ENCODE results near the gene XYLT1. TPM values are rescaled to one million over a fixed set of nuclear protein-coding genes. Genes with fewer than 3 reads are reported as not detected.

XYLT1 gene
- total RNA-seq, 1 experiment from 2014 or later, result not detected

GRCh38 chr16:17294856-17295255 is 175.9 kb downstream of the XYLT1 start:
- Histone ChIP-seq H3K27me3 (ENCODE audit: low read length) (no peaks in the 10 kb centered on the region), H2AFZ (ENCODE audit: low read length) (no peak overlapping the region), H3K36me3 (ENCODE audit: low read depth, low read length) (no peaks in the 10 kb centered on the region), H3K4me1 (ENCODE audit: insufficient read depth, low read length) (no peaks in the 10 kb centered on the region), H3K9me3 (ENCODE audit: low read length) (no peaks in the 10 kb centered on the region), H3K79me2 (ENCODE audit: low read length) (no peaks in the 10 kb centered on the region), H3K4me3 (ENCODE audit: low read length) (no peak overlapping the region), H3K9ac (ENCODE audit: low read length) (no peak overlapping the region), H3K9me2 (replicated peaks; ENCODE audit: low read length) (no peaks in the 10 kb centered on the region), H3K27ac (ENCODE audit: low read length) (no peak overlapping the region), H3F3A (ENCODE audit: low read length, unreplicated experiment) (no peaks in the 10 kb centered on the region), H3K4me2 (ENCODE audit: low read length) (no peak overlapping the region), H4K20me1 (ENCODE audit: low read length) (no peaks in the 10 kb centered on the region)
- intact Hi-C loops (cut with micrococcal nuclease), result no loop called here
- CTCF ChIA-PET, result no interaction called here
- no TSS peak for BruUV-seq (replicated peaks)
- ATAC-seq, result no peak
- no peak for TF ChIP-seq EZH2 (IDR thresholded peaks at IDR 0.05; ENCODE audit: low read length, unreplicated experiment)
- TF ChIP-seq EZH2phosphoT487 (IDR thresholded peaks at IDR 0.05; ENCODE audit: borderline replicate concordance, low read length), result no peak
- no peak for TF ChIP-seq CTCF (conservative IDR thresholded peaks at IDR 0.05; ENCODE audit: low read depth, low read length)
- no peak for DNase-seq
- POLR2A ChIA-PET (ENCODE audit: unreplicated experiment), result no interaction called here

GRCh38 chr16:17293813-17294558 is 176.8 kb downstream of the XYLT1 start:
- Histone ChIP-seq H3K9me3 (ENCODE audit: low read length) (no peaks in the 10 kb centered on the region), H4K20me1 (ENCODE audit: low read length) (no peaks in the 10 kb centered on the region), H3K27ac (ENCODE audit: low read length) (no peak overlapping the region), H3K4me1 (ENCODE audit: insufficient read depth, low read length) (no peaks in the 10 kb centered on the region), H3F3A (ENCODE audit: low read length, unreplicated experiment) (no peaks in the 10 kb centered on the region), H3K9ac (ENCODE audit: low read length) (no peak overlapping the region), H3K79me2 (ENCODE audit: low read length) (no peaks in the 10 kb centered on the region), H3K4me2 (ENCODE audit: low read length) (no peak overlapping the region), H3K9me2 (replicated peaks; ENCODE audit: low read length) (no peaks in the 10 kb centered on the region), H2AFZ (ENCODE audit: low read length) (no peak overlapping the region), H3K4me3 (ENCODE audit: low read length) (no peak overlapping the region), H3K36me3 (ENCODE audit: low read depth, low read length) (no peaks in the 10 kb centered on the region), H3K27me3 (ENCODE audit: low read length) (no peaks in the 10 kb centered on the region)
- ChIA-PET POLR2A (ENCODE audit: unreplicated experiment) (no interaction called here), CTCF (no interaction called here)
- DNase-seq (no peak), ATAC-seq (no peak)
- intact Hi-C loops (cut with micrococcal nuclease), result no loop called here
- TF ChIP-seq CTCF (conservative IDR thresholded peaks at IDR 0.05; ENCODE audit: low read depth, low read length) (no peak), EZH2phosphoT487 (IDR thresholded peaks at IDR 0.05; ENCODE audit: borderline replicate concordance, low read length) (no peak), EZH2 (IDR thresholded peaks at IDR 0.05; ENCODE audit: low read length, unreplicated experiment) (no peak)
- no TSS peak for BruUV-seq (replicated peaks)

DNA sequence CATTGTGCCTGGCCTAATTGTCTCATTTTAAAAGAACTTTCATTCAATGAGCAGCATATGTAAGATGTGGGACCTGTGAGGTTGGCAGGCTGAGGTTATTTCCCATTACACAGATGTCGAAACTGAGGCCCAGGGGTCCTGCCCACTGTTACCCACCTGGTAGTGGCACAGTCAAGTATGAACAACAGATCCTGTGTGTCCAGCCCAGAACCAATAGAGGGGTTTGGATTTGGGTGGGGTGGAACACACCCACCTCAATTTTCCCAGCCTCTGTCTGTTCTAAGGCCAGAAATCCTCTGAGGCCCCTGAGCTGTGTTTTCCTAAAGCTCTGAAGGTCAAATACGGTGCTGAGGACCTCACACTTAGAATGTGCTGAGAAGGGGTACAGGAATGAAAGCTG is 179.5 kb downstream of the XYLT1 start:
- no TSS peak for BruUV-seq (replicated peaks)
- ChIA-PET CTCF (no interaction called here), POLR2A (ENCODE audit: unreplicated experiment) (no interaction called here)
- Histone ChIP-seq H3K4me2 (ENCODE audit: low read length) (no peak overlapping the region), H3K9me2 (replicated peaks; ENCODE audit: low read length) (no peaks in the 10 kb centered on the region), H3K27ac (ENCODE audit: low read length) (no peak overlapping the region), H4K20me1 (ENCODE audit: low read length) (no peaks in the 10 kb centered on the region), H3K27me3 (ENCODE audit: low read length) (no peaks in the 10 kb centered on the region), H3K9ac (ENCODE audit: low read length) (no peak overlapping the region), H3K79me2 (ENCODE audit: low read length) (no peaks in the 10 kb centered on the region), H3K36me3 (ENCODE audit: low read depth, low read length) (no peaks in the 10 kb centered on the region), H3K4me1 (ENCODE audit: insufficient read depth, low read length) (no peaks in the 10 kb centered on the region), H3K4me3 (ENCODE audit: low read length) (no peak overlapping the region), H3K9me3 (ENCODE audit: low read length) (no peaks in the 10 kb centered on the region), H2AFZ (ENCODE audit: low read length) (no peak overlapping the region), H3F3A (ENCODE audit: low read length, unreplicated experiment) (no peaks in the 10 kb centered on the region)
- ATAC-seq (no peak), DNase-seq (no peak)
- intact Hi-C loops (cut with micrococcal nuclease), result no loop called here
- TF ChIP-seq EZH2phosphoT487 (IDR thresholded peaks at IDR 0.05; ENCODE audit: borderline replicate concordance, low read length), result no peak
- no peak for TF ChIP-seq CTCF (conservative IDR thresholded peaks at IDR 0.05; ENCODE audit: low read depth, low read length)
- TF ChIP-seq EZH2 (IDR thresholded peaks at IDR 0.05; ENCODE audit: low read length, unreplicated experiment), result no peak
